Suppressor macrophage (primary cell): ENCODE measurements around the gene FOXP2.

ENCODE experiments used
- DNase-seq, 4 experiments: peaks; one replicate each; pipeline ENCODE4 v3.0.0-alpha.2; 2020 to 2022

FOXP2 gene

GRCh38 chr7:114740095-114740494, 325.5 kb downstream of the FOXP2 start:
- no peak for DNase-seq

GRCh38 chr7:114740941-114741340, 326.3 kb downstream of the FOXP2 start:
- no peak for DNase-seq

GRCh38 chr7:114741911-114742310, 327.3 kb downstream of the FOXP2 start:
- no peak for DNase-seq
